ENCODE results near the gene PTS. TPM values are rescaled to one million over a fixed set of nuclear protein-coding genes. Genes with fewer than 3 reads are reported as not detected.
A peak's percentile ranks its signal among the peaks of the same experiment; 100 is the strongest.

PTS gene
- total RNA-seq, 2 experiments from 2014 or later, result 82.9 to 86.2 TPM

DNA sequence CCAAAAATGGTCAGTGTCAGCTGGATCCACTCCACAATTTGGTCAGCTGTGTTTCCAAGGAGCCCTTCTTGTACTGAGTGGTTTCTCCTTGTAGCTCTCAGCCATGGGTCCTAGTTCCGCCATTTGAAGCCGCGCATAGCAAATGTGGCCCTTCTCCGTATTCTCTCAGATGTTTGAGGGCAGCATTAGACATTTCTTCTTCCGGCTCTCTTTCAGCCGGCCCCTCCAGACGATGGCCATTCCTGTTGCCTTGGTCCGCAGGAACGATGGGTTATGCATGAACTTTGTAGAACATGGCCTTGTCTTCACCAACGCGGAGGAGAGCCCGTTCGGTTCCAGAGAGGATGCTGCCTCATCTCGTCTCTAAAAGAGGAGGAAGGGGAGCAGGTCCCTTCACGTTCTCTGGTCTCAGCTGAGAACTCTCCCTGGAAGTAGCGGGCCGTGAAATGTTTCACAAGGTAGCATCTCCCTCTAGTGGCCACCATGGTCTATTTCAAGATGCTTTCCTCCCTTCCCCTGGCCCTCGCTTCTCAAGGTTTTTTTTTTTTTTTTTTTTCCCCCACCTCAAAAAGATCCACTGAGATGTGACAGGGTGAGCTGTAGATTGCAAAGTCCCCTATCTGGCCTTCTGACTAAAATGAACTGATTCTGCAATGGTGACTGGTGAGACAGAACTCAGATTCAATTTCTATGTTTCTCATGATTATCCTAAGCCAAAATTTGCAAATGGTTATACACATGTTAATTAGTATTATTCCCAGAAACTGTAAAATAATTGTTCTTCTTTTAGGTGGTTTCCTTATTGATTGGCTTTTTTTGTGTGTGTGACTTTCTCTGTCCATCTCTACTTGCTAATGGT lies 54.3 kb downstream of the PTS start:
- TF ChIP-seq, protein P1, sequence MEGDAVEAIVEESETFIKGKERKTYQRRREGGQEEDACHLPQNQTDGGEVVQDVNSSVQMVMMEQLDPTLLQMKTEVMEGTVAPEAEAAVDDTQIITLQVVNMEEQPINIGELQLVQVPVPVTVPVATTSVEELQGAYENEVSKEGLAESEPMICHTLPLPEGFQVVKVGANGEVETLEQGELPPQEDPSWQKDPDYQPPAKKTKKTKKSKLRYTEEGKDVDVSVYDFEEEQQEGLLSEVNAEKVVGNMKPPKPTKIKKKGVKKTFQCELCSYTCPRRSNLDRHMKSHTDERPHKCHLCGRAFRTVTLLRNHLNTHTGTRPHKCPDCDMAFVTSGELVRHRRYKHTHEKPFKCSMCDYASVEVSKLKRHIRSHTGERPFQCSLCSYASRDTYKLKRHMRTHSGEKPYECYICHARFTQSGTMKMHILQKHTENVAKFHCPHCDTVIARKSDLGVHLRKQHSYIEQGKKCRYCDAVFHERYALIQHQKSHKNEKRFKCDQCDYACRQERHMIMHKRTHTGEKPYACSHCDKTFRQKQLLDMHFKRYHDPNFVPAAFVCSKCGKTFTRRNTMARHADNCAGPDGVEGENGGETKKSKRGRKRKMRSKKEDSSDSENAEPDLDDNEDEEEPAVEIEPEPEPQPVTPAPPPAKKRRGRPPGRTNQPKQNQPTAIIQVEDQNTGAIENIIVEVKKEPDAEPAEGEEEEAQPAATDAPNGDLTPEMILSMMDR (IDR thresholded peaks at IDR 0.05), result peak; percentile 44
- Mint-ChIP-seq H3K9me3 (no peaks in the 10 kb centered on the region), H3K27me3 (no peaks in the 10 kb centered on the region), H3K4me3 (peak overlapping the region; percentile 92), H3K4me1 (ENCODE audit: low read depth) (peaks cover 17% of the 10 kb centered on the region), H3K36me3 (ENCODE audit: low read depth) (no peaks in the 10 kb centered on the region), H3K27ac (peak overlapping the region; percentile 64)
- Histone ChIP-seq H3K9me3 (ENCODE audit: control insufficient read depth in 1 of 2, insufficient read depth in 1 of 2, low read length in 2 of 2) (no peaks in the 10 kb centered on the region), H3K36me3 (ENCODE audit: insufficient read depth, low read length) (no peaks in the 10 kb centered on the region), H3K27me3 (ENCODE audit: control insufficient read depth in 1 of 2, insufficient read depth in 2 of 2, low read length in 2 of 2) (no peaks in the 10 kb centered on the region), H3K27ac (ENCODE audit: low read depth in 1 of 2, low read length in 2 of 2) (no peak overlapping the region), H3K4me1 (ENCODE audit: insufficient read depth, low read length) (peaks cover 22% of the 10 kb centered on the region), H3K4me3 (ENCODE audit: low read length) (peak overlapping the region; percentile 61)
- DNase-seq (peak; percentile 38 to 90 (median 56)), ATAC-seq (ENCODE audit: poor library complexity) (peak; percentile 90)
- CTCF ChIA-PET, result interaction anchor here (0.6 to 2.9 kb wide), 23 partner anchors 8 to 1561 kb away, joined by 3 to 49 read pairs (median 4); partner anchors contain the start of gene PTS
- intact Hi-C loops (cut with DNase I, micrococcal nuclease), result loop anchor here (1.0 to 10.0 kb wide), 5 partner anchors 61 to 1494 kb away; partner anchors contain the start of genes CLDN25 (in 1 of the 2) and ZW10 (in 1 of the 2)
- POLR2A ChIA-PET, result interaction anchor here (0.9 to 2.8 kb wide), 4 partner anchors 54 to 1033 kb away, joined by 3 to 18 read pairs (median 7); partner anchors contain the start of gene PTS

GRCh38 chr11:112281726-112282125 lies 55.5 kb downstream of the PTS start:
- H3K4me3 Mint-ChIP-seq, result peak overlapping the region; percentile 71

More at GRCh38 chr11:112281726-112282125, 55.5 kb downstream of the PTS start:
- Mint-ChIP-seq H3K27ac (no peak overlapping the region), H3K9me3 (no peaks in the 10 kb centered on the region), H3K4me1 (ENCODE audit: low read depth) (peaks cover 17% of the 10 kb centered on the region), H3K27me3 (no peaks in the 10 kb centered on the region), H3K36me3 (ENCODE audit: low read depth) (no peaks in the 10 kb centered on the region)
- Histone ChIP-seq H3K9me3 (ENCODE audit: control insufficient read depth in 1 of 2, insufficient read depth in 1 of 2, low read length in 2 of 2) (no peaks in the 10 kb centered on the region), H3K36me3 (ENCODE audit: insufficient read depth, low read length) (no peaks in the 10 kb centered on the region), H3K4me1 (ENCODE audit: insufficient read depth, low read length) (peaks cover 22% of the 10 kb centered on the region), H3K27me3 (ENCODE audit: control insufficient read depth in 1 of 2, insufficient read depth in 2 of 2, low read length in 2 of 2) (no peaks in the 10 kb centered on the region), H3K4me3 (ENCODE audit: low read length) (no peak overlapping the region), H3K27ac (ENCODE audit: low read depth in 1 of 2, low read length in 2 of 2) (no peak overlapping the region)
- CTCF ChIA-PET, result interaction anchor here (2.9 kb wide), 1 partner anchor 60 kb away, joined by 49 read pairs; no protein-coding TSS in a partner anchor
- ATAC-seq (ENCODE audit: poor library complexity) (no peak), DNase-seq (peak in 2 of 14 experiments; percentile 20 to 28)
- intact Hi-C loops (cut with DNase I, micrococcal nuclease), result loop anchor here in 1 of 2 experiments (2.0 to 10.0 kb wide), 4 partner anchors 169 to 1493 kb away; partner anchors contain the start of genes CLDN25 and ZW10
- TF ChIP-seq, protein P1 (IDR thresholded peaks at IDR 0.05), result no peak
- POLR2A ChIA-PET, result interaction anchor here (0.6 to 2.8 kb wide), 2 partner anchors 56 to 1595 kb away, joined by 3 to 18 read pairs; partner anchors contain the start of gene PTS

Other genes with a start within 250 kb of the PTS start
- gene DLAT, start 201.0 kb upstream of the PTS start, total RNA-seq, result 10 to 100 TPM; 10.7 to 10.8 TPM
- gene PIH1D2, start 152.4 kb upstream of the PTS start, total RNA-seq, result not detected
- 10 to 100 TPM; 14.8 to 16.0 TPM for gene NKAPD1, start 152.1 kb upstream of the PTS start, total RNA-seq
- 10 to 100 TPM in 1 of 2 experiments, 1 to 10 TPM in 1; 9.1 to 10.5 TPM for gene TIMM8B, start 139.7 kb upstream of the PTS start, total RNA-seq
- gene SDHD, start 139.6 kb upstream of the PTS start, total RNA-seq, result 10 to 100 TPM; 24.8 to 29.4 TPM
- gene IL18, start 62.3 kb upstream of the PTS start, total RNA-seq, result under 1 TPM in 1 of 2 experiments, not detected in 1; 0.27 TPM
- under 1 TPM; 0.39 to 0.82 TPM for gene TEX12, start 59.1 kb upstream of the PTS start, total RNA-seq
- gene BCO2, start 50.9 kb upstream of the PTS start, total RNA-seq, result 1 to 10 TPM; 1.1 to 1.5 TPM
- not detected for gene PLET1, start 34.4 kb downstream of the PTS start, total RNA-seq

Data from CD4-positive, alpha-beta T cell (primary cell).